HepG2 (cell line): ENCODE data around the gene DTYMK. TPM values are rescaled to one million over a fixed set of nuclear protein-coding genes. Genes with fewer than 3 reads are reported as not detected.

Experiments used
- ARNT2 ChIP-seq: sonication (generic); formaldehyde crosslinking; IDR thresholded peaks from 2 replicates; pipeline ENCODE4 v1.8.0; 2022; ENCODE audit warnings: mild to moderate bottlenecking, low read depth, missing genetic modification reagents, moderate library complexity
- CBX5 ChIP-seq: sonication (generic); formaldehyde crosslinking; IDR thresholded peaks from 2 replicates; pipeline ENCODE4 v1.4.0; 2020; ENCODE audit warnings: missing genetic modification reagents, borderline replicate concordance
- DNMT1 ChIP-seq: sonication (generic); formaldehyde crosslinking; IDR thresholded peaks from 2 replicates; pipeline ENCODE4 v1.5.1; 2020; ENCODE audit warnings: mild to moderate bottlenecking, missing genetic modification reagents
- HOXD1 ChIP-seq: sonication (generic); formaldehyde crosslinking; IDR thresholded peaks from 2 replicates; pipeline ENCODE4 v1.5.0; 2020; ENCODE audit warnings: missing genetic modification reagents
- KAT8 ChIP-seq: IDR thresholded peaks from 2 replicates; pipeline ENCODE4 v1.6.1; 2016; ENCODE audit warnings: missing genetic modification reagents, missing compliant biosample characterization
- MEIS1 ChIP-seq: sonication (generic); formaldehyde crosslinking; IDR thresholded peaks from 2 replicates; pipeline ENCODE4 v1.9.0; 2021; ENCODE audit warnings: mild to moderate bottlenecking, missing genetic modification reagents, moderate library complexity, borderline replicate concordance
- PHF5A ChIP-seq: IDR thresholded peaks from one replicate; pipeline ENCODE4 v1.6.1; 2018; ENCODE audit warnings: low read depth, missing genetic modification reagents; ENCODE audit not compliant: unreplicated experiment
- POLR2G ChIP-seq: fragments of 200-400 bp; formaldehyde crosslinking; IDR thresholded peaks from 2 replicates; pipeline ENCODE4 v1.6.1; 2018; ENCODE audit warnings: mild to moderate bottlenecking, low read depth, low read length, moderate library complexity
- RFX3 ChIP-seq: IDR thresholded peaks from 2 replicates; pipeline ENCODE4 v1.6.1; 2016; ENCODE audit warnings: missing biosample characterization, missing genetic modification reagents
- SRY ChIP-seq: sonication (generic); formaldehyde crosslinking; IDR thresholded peaks from 2 replicates; pipeline ENCODE4 v1.8.0; 2022; ENCODE audit warnings: mild to moderate bottlenecking, missing genetic modification reagents
- STAT5B ChIP-seq: sonication (generic); formaldehyde crosslinking; IDR thresholded peaks from 2 replicates; pipeline ENCODE4 v1.4.0; 2020; ENCODE audit warnings: missing genetic modification reagents
- XBP1 ChIP-seq: sonication (generic); formaldehyde crosslinking; IDR thresholded peaks from 2 replicates; pipeline ENCODE4 v1.5.0; 2020; ENCODE audit warnings: missing genetic modification reagents
- YEATS4 ChIP-seq: sonication (generic); formaldehyde crosslinking; IDR thresholded peaks from 2 replicates; pipeline ENCODE4 v1.4.0; 2020; ENCODE audit warnings: missing genetic modification reagents, borderline replicate concordance
- ZEB1 ChIP-seq: IDR thresholded peaks from 2 replicates; pipeline ENCODE4 v1.6.1; 2012; ENCODE audit warnings: mild to moderate bottlenecking, low read depth, inconsistent platforms; ENCODE audit not compliant: insufficient replicate concordance
- ZNF383 ChIP-seq: sonication (generic); formaldehyde crosslinking; IDR thresholded peaks from 2 replicates; pipeline ENCODE4 v1.4.0; 2020; ENCODE audit warnings: missing genetic modification reagents, mild to moderate bottlenecking, borderline replicate concordance
- ZNF607 ChIP-seq: sonication (generic); formaldehyde crosslinking; IDR thresholded peaks from 2 replicates; pipeline ENCODE4 v1.5.1; 2020; ENCODE audit warnings: missing genetic modification reagents, mild to moderate bottlenecking, borderline replicate concordance
- polyA plus RNA-seq, 8 experiments: library from polyadenylated mRNA; depleted of rRNA in 3 of 8; stranded (reverse) in 7 of 8; unstranded in 1 of 8; fragments of >200 nt; fragmentation: Illumina TruSeq in 4 of 8; extraction: Trizol in 4 of 8; gene quantifications; 2 replicates each; pipeline versions ENCODE4 v1.2.1 to v1.2.3, GENCODE V29; 2011 to 2016; ENCODE audit warnings: low read depth in 4 of 8, missing spikeins in 1 of 8, mixed read lengths in 1 of 8; ENCODE audit not compliant: insufficient read depth in 1 of 8
- total RNA-seq, 5 experiments: library from RNA; depleted of rRNA; stranded (reverse); fragments of >200 nt; fragmentation: Illumina TruSeq; extraction: Trizol; gene quantifications; 2 replicates each; pipeline ENCODE4 v1.2.3, GENCODE V29; 2016; ENCODE audit warnings: low read depth in 1 of 5
- TF ChIP-seq, protein P1 (sequence below): sonication (generic); formaldehyde crosslinking; IDR thresholded peaks from 2 replicates; pipeline ENCODE4 v1.4.0; 2020; ENCODE audit warnings: missing genetic modification reagents
- TF ChIP-seq, protein P2 (sequence below): sonication (generic); formaldehyde crosslinking; IDR thresholded peaks from 2 replicates; pipeline ENCODE4 v1.9.0; 2021; ENCODE audit warnings: missing genetic modification reagents, borderline replicate concordance
- TF ChIP-seq, protein P3 (sequence below): sonication (generic); formaldehyde crosslinking; IDR thresholded peaks from 2 replicates; pipeline ENCODE4 v1.5.0; 2020; ENCODE audit warnings: missing genetic modification reagents
- TF ChIP-seq, protein P4 (sequence below): sonication (generic); formaldehyde crosslinking; IDR thresholded peaks from 2 replicates; pipeline ENCODE4 v1.5.0; 2020; ENCODE audit warnings: mild to moderate bottlenecking, missing genetic modification reagents, moderate library complexity
- TF ChIP-seq, protein P5 (sequence below): sonication (generic); formaldehyde crosslinking; IDR thresholded peaks from 2 replicates; pipeline ENCODE4 v1.8.0; 2022; ENCODE audit warnings: mild to moderate bottlenecking, missing genetic modification reagents, moderate library complexity

Gene DTYMK
- total and polyA plus RNA-seq, 2 of the 13 experiments (the other 11 are each of a cell fraction or from before 2014, with no cell fraction given): 57.5 to 134 TPM

DNA sequence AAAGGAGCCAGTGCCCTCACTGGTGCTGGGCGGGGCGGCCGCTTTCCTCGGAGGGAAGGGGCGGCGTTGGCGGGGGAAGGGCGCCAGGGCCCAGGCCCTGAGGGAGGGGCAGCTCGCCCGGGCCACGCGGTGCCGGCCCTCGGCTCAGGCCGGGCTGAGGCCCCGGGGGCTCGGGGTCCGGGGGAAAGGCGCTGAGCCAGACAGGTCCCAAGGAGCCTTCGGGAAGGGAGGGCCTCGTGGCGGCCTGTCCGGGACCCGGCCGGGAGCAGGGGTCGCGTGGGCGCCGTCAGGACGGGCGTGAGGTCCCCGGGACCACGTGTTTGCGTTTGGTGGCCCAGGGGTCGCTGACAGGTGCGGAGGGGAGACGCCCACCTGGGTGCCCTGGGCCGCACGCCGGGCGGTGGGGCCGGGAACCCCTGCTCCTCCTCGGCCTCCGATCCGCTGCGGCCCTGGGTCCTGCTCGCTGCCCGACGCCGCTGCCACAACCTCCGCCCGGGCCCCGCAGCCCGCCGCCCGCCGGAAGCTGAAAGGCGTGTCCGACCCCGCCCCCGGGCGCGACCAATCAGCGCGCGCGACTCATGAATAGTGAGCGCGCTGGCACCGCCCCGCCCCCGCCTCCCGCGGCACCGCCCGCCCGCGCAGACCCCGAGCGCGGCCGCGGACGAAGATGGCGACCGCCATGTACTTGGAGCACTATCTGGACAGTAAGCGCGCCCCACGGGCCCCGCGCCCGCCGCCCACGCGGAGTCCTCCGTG lies 15.0 kb upstream of the DTYMK start, which contains the start of gene ING5 (continued):
- TF ChIP-seq DNMT1 (peak; percentile 96), CBX5 (CRISPR knock-in tag) (peak; percentile 64), SRY (CRISPR knock-in tag) (peak; percentile 96), ARNT2 (CRISPR knock-in tag) (peak; percentile 98), PHF5A (CRISPR knock-in tag) (peak; percentile 64), HOXD1 (CRISPR knock-in tag) (peak; percentile 89), POLR2G (peak; percentile 90), YEATS4 (CRISPR knock-in tag) (peak; percentile 98), KAT8 (CRISPR knock-in tag) (peak; percentile 75), MEIS1 (CRISPR knock-in tag) (peak; percentile 73; the same call in 1 of the 2 replicates), XBP1 (CRISPR knock-in tag) (0 out of 2 replicates have a peak, but pooled peaks have one; percentile 35), ZNF383 (peak; percentile 76; the same call in 1 of the 2 replicates), RFX3 (CRISPR knock-in tag) (no peak), ZEB1 (no peak), STAT5B (CRISPR knock-in tag) (no peak; the same call in 1 of the 2 replicates), ZNF607 (peak; percentile 94)
- TF ChIP-seq, protein P1, sequence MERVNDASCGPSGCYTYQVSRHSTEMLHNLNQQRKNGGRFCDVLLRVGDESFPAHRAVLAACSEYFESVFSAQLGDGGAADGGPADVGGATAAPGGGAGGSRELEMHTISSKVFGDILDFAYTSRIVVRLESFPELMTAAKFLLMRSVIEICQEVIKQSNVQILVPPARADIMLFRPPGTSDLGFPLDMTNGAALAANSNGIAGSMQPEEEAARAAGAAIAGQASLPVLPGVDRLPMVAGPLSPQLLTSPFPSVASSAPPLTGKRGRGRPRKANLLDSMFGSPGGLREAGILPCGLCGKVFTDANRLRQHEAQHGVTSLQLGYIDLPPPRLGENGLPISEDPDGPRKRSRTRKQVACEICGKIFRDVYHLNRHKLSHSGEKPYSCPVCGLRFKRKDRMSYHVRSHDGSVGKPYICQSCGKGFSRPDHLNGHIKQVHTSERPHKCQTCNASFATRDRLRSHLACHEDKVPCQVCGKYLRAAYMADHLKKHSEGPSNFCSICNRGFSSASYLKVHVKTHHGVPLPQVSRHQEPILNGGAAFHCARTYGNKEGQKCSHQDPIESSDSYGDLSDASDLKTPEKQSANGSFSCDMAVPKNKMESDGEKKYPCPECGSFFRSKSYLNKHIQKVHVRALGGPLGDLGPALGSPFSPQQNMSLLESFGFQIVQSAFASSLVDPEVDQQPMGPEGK: peak; percentile 91
- TF ChIP-seq, protein P2, sequence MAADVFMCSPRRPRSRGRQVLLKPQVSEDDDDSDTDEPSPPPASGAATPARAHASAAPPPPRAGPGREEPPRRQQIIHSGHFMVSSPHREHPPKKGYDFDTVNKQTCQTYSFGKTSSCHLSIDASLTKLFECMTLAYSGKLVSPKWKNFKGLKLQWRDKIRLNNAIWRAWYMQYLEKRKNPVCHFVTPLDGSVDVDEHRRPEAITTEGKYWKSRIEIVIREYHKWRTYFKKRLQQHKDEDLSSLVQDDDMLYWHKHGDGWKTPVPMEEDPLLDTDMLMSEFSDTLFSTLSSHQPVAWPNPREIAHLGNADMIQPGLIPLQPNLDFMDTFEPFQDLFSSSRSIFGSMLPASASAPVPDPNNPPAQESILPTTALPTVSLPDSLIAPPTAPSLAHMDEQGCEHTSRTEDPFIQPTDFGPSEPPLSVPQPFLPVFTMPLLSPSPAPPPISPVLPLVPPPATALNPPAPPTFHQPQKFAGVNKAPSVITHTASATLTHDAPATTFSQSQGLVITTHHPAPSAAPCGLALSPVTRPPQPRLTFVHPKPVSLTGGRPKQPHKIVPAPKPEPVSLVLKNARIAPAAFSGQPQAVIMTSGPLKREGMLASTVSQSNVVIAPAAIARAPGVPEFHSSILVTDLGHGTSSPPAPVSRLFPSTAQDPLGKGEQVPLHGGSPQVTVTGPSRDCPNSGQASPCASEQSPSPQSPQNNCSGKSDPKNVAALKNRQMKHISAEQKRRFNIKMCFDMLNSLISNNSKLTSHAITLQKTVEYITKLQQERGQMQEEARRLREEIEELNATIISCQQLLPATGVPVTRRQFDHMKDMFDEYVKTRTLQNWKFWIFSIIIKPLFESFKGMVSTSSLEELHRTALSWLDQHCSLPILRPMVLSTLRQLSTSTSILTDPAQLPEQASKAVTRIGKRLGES (CRISPR knock-in tag): peak; percentile 70; the same call in 1 of the 2 replicates
- TF ChIP-seq, protein P3, sequence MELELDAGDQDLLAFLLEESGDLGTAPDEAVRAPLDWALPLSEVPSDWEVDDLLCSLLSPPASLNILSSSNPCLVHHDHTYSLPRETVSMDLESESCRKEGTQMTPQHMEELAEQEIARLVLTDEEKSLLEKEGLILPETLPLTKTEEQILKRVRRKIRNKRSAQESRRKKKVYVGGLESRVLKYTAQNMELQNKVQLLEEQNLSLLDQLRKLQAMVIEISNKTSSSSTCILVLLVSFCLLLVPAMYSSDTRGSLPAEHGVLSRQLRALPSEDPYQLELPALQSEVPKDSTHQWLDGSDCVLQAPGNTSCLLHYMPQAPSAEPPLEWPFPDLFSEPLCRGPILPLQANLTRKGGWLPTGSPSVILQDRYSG (CRISPR knock-in tag): peak; percentile 93
- TF ChIP-seq, protein P4, sequence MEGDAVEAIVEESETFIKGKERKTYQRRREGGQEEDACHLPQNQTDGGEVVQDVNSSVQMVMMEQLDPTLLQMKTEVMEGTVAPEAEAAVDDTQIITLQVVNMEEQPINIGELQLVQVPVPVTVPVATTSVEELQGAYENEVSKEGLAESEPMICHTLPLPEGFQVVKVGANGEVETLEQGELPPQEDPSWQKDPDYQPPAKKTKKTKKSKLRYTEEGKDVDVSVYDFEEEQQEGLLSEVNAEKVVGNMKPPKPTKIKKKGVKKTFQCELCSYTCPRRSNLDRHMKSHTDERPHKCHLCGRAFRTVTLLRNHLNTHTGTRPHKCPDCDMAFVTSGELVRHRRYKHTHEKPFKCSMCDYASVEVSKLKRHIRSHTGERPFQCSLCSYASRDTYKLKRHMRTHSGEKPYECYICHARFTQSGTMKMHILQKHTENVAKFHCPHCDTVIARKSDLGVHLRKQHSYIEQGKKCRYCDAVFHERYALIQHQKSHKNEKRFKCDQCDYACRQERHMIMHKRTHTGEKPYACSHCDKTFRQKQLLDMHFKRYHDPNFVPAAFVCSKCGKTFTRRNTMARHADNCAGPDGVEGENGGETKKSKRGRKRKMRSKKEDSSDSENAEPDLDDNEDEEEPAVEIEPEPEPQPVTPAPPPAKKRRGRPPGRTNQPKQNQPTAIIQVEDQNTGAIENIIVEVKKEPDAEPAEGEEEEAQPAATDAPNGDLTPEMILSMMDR: peak; percentile 78; the same call in 1 of the 2 replicates
- TF ChIP-seq, protein P5, sequence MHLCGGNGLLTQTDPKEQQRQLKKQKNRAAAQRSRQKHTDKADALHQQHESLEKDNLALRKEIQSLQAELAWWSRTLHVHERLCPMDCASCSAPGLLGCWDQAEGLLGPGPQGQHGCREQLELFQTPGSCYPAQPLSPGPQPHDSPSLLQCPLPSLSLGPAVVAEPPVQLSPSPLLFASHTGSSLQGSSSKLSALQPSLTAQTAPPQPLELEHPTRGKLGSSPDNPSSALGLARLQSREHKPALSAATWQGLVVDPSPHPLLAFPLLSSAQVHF (CRISPR knock-in tag): peak; percentile 66; the same call in 1 of the 2 replicates
